RWPE1 (cell line): Measurements from ENCODE around the gene AAMDC.
"Not testable (repeated sequence)": the region's sequence is repeated elsewhere in the genome, so short reads cannot be mapped to it uniquely, and the experiment has no call there.

Experiments
- CTCF ChIA-PET: fragments of 350-600 bp; sonication (Branson Sonifier 250); formaldehyde crosslinking; extraction: SDS; loops from one replicate; lab custom pipeline; 2021; lab: Yijun Ruan, JAX
- POLR2A ChIA-PET: fragments of 400-600 bp; formaldehyde crosslinking; extraction: SDS; loops from one replicate; lab custom pipeline; 2020; ENCODE audit warnings: antibody characterized with exemption; ENCODE audit not compliant: low non-redundant PET; lab: Yijun Ruan, JAX
- DNase-seq: peaks from one replicate; pipeline ENCODE4 v3.0.0; 2012; ENCODE audit warnings: low spot score
- H3K27ac ChIP-seq: fragments of 450-650 bp; 2 replicates; pipeline ENCODE4 v1.5.1; 2017
- TF ChIP-seq, protein P1 (sequence below): fragments of 450-650 bp; conservative IDR thresholded peaks from 2 replicates; pipeline ENCODE4 v1.5.1; 2017; ENCODE audit warnings: low read depth, mild to moderate bottlenecking

The AAMDC gene

DNA sequence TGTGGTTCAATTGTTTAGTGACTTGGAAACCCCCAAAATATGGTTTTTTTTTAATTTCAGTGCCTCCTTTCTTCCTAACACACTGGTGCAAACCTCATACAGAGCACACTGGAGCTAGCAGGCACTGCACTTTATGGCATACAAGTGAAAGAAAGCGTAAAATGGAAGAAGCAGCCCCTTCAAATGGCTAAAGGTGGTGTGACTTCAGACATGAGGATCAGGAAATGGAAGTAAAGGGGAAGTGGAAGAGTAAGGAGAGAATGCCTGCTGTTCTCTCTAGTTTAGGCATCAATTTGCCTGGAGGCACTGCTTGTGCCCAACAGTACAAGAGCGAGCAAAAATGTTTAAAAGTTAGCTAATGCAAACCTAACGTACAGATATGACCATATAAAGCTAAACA, 6.1 kb upstream of the AAMDC start:
- ChIA-PET POLR2A (no interaction called here), CTCF (no interaction called here)
- H3K27ac ChIP-seq = no peak overlapping the region
- TF ChIP-seq, protein P1, sequence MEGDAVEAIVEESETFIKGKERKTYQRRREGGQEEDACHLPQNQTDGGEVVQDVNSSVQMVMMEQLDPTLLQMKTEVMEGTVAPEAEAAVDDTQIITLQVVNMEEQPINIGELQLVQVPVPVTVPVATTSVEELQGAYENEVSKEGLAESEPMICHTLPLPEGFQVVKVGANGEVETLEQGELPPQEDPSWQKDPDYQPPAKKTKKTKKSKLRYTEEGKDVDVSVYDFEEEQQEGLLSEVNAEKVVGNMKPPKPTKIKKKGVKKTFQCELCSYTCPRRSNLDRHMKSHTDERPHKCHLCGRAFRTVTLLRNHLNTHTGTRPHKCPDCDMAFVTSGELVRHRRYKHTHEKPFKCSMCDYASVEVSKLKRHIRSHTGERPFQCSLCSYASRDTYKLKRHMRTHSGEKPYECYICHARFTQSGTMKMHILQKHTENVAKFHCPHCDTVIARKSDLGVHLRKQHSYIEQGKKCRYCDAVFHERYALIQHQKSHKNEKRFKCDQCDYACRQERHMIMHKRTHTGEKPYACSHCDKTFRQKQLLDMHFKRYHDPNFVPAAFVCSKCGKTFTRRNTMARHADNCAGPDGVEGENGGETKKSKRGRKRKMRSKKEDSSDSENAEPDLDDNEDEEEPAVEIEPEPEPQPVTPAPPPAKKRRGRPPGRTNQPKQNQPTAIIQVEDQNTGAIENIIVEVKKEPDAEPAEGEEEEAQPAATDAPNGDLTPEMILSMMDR = no peak
- no peak for DNase-seq

DNA sequence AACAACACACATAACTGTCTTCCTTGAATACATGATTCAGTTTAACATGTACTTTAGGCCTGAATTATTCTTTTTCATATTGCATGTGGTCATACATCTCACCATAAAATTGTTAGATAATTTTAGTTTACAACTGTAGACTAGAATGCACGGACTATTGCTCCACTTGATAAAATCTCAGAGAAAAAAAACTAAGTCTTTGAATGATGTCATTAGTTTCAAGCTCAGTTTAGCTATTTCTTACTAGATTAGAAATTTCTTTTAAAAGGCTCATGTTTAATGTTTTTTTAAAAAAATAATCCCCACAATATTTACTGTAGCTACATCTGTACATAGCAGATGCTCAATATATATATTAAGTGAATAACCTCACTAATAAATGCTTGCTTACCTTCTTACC, 5.5 kb upstream of the AAMDC start:
- DNase-seq = no peak
- ChIA-PET POLR2A (no interaction called here), CTCF (no interaction called here)
- no peak overlapping the region for H3K27ac ChIP-seq
- TF ChIP-seq, protein P1 = no peak

DNA sequence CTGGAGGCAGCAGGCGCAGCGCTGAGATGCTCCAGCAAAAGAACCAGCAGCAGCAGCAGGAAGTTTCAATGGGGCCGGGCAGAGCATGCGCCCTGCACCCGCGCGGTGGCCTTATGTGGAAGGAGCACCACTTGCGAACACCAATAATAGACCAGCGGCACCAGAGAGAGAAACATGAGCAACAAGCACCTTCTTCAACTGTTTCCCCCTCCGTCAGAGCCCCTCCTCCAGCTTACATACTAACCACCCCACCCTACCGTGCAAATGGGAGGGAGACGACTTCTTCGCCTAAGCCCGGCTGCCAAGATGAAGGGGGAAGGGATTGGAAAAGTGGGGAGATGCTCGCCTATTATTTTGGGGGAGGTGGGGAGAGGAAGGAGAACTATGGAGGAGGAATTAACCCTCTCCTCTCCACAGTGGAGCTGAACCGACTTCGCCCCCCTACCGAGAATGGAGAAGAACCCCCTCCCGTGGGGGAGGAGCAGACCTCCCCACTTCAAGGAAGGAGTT, 1.5 kb upstream of the AAMDC start:
- ChIA-PET CTCF (interaction anchor here (0.6 to 0.7 kb wide), 2 partner anchors 49 to 133 kb away, joined by 3 to 4 read pairs; no protein-coding TSS in a partner anchor), POLR2A (no interaction called here)
- peak; percentile 68 for DNase-seq
- TF ChIP-seq, protein P1 = no peak
- peak overlapping the region; percentile 94 for H3K27ac ChIP-seq

DNA sequence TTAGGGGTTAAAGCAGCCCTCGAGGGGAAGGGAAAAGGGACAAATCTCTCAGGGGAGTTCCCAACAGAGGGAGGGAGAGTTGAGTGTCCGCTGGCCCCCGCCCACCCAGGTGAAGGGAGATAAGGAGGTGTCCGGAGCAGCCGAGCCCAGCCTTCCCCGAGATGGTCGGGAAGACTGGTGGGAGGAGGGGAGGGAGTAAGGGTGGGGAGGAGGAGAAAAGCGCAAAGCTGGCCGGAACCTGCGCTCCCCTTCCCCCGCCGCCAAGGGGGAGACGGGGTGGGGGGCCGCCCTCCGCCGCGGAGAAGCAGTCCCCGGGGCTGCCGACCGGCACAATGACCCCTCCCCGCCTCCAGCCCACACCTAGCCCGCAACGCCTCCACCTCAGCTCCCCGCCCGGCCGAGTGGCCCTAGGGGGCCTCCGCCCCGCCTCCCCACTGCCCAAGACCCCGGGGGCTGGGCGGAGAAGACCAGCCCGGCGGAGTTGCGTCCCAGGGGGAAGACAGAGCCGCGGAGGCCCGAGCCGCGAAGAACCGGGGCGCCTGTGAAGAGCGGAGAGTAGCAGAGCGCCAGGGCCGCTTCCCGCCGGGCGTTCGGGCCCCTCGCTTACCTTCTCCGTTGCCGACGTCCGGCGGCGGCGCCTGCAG, 901 bp upstream of the AAMDC start:
- ChIA-PET POLR2A (no interaction called here), CTCF (interaction anchor here (0.6 to 0.7 kb wide), 2 partner anchors 48 to 146 kb away, joined by 3 to 4 read pairs; no protein-coding TSS in a partner anchor)
- DNase-seq = peak; percentile 51
- TF ChIP-seq, protein P1 = no peak
- peak overlapping the region; percentile 94 for H3K27ac ChIP-seq

DNA sequence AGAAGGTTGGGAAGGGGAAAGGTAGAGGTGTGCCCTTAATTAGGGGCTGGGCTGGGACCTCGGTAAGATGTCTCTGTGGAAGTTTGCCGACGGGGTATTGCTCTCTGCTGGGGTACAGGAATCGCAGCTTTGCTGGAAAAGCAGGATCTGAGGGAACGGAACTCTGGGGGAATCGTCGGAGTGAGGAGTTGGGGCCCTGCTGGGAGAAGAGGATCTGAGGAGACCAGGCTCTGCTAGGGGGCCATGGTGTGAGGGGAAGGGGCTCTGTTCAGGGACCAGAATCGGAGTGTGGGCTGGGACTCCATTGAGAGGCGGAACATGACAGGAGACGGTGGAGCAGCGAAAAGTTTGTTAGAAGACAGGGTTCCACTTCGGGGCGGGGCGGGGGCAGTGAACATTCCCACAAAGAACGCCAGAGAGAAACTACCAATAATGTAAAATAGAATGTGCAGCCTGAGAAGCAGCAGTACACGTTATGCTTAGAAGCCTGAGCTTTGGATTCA, 456 bp downstream of the AAMDC start:
- peak; percentile 14 for DNase-seq
- peak overlapping the region; percentile 94 for H3K27ac ChIP-seq
- ChIA-PET CTCF (no interaction called here), POLR2A (no interaction called here)
- TF ChIP-seq, protein P1 = no peak

DNA sequence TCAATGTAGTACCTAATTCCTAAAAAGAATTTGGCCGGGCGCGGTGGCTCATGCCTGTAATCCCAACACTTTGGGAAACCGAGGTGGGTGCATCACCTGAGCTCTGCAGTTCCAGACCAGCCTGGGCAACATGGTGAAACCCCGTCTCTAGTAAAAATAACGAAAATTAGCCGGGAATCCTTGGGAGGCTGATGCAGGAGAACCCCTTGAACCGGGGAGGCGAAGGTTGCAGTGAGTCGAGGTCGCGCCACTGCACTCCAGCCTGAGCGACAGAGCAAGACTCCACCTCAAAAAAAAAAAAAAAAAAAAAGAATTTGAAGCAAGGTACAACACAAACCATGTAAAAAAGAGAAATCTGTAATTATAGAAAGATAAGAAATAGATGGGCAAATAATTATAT, 1.2 kb downstream of the AAMDC start:
- POLR2A ChIA-PET, CTCF ChIA-PET, DNase-seq: not testable (repeated sequence)
- peak overlapping the region; percentile 94 for H3K27ac ChIP-seq

DNA sequence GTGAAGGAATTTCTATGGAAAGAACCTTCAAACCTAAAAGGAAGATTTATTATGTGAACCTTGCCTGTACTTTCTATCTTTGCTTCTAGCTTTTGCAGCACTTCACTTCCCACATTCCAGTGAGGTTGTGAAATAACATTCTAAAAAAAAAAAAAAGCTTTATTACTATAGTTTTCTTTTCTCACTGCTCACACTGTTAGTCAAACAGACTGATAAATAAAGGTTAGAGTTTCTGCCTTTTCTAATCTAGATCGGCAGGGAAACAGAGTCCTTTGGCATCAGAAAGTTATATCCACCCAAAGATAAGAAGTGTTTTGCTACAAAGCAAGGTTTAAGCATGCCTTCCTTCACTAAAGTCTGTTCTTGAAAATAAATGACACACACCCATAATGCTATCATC, 2.8 kb downstream of the AAMDC start:
- POLR2A ChIA-PET = no interaction called here
- CTCF ChIA-PET = interaction anchor here (0.9 kb wide), 1 partner anchor 9 kb away, joined by 5 read pairs; no protein-coding TSS in a partner anchor
- no peak for DNase-seq
- no peak overlapping the region for H3K27ac ChIP-seq
- TF ChIP-seq, protein P1 = no peak
